Endothelial cell of hepatic sinusoid (primary cell): ENCODE measurements around the gene MORN3.
"Not testable (repeated sequence)": the region's sequence is repeated elsewhere in the genome, so short reads cannot be mapped to it uniquely, and the experiment has no call there.

Experiments
- in situ Hi-C: cut with HindIII; loops from 2 replicates; pipeline ENCODE4 v1.10.0; 2017; ENCODE audit warnings: low sequenced_read_pairs

MORN3 gene

DNA sequence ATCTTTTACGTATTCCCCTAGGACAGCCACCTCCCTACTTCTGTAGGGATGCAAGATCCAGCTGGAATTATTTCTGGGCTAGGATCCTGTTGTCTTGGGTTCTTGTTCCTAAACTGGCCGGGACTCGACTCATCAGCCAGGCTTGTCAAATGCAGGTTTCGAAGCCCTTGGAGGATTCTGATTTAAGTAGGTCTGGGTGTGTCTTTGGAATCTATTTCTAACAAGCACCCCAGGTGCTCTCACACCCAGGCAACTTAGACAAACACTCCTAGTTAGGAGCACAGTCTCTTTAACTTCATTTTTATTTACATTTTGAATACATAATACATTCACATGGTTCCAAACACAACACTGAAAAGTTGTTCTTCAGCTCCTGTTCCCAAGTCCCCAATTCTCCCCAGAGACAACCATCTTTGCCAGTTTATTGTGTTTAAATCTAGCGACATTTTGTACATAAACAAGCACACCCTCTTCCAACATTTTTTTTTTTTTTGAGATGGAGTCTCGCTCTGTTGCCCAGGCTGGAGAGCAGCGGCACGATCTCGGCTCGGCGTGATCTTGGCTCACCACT lies 20.9 kb downstream of the MORN3 start:
- in situ Hi-C loops = no loop called here

DNA sequence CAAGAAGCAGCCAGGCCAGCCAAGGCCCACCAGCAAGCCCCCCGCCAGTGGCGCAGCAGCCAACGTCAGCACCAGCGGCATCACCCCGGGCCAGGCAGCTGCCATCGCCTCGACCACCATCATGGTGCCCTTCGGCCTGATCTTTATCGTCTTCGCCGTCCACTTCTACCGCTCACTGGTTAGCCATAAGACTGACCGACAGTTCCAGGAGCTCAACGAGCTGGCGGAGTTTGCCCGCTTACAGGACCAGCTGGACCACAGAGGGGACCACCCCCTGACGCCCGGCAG lies 28.2 kb downstream of the MORN3 start:
- in situ Hi-C loops = no loop called here

DNA sequence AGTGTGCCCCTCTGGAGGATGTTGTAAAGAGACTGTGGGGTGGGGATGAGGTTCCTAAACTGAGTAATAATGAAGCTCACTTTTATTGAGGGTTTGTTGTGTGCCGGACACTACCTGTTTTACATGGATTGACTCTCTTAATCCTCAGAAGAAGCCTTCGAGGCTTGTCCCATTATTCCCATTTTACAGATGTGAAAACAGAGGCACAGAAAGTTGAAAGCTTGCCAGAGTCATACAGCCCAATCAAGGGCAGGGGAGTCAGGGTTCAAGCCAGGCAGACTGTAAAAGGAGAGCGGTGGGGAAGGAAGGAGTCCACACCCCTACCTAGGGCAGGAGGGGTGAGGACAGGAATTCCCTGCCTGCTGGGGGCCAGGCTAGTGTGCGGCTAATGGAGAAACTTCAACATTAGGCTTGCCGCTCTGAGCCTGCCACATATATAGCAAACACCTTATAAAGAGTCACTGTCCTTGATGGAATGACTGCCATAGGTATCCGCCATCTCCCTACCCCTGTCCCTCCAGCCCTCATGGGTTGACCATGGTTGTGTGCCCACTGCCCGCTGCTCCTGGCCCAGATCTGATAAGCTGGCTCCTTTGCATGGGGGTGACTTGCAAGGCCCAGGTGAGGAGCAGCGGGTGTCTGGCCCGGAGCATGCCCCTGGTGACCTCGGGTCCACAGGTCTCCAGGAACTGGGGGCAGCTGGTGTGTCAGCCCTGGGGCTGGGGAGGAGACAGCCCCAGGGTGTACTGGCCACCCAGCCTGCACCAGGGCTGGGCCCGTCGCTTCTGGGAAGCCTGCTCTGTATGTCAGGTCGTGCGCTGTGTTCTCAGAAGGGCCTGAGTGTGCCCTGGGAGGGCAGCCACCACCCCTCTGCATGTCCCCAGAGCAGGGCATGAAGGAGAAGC lies 30.9 kb downstream of the MORN3 start:
- in situ Hi-C loops = no loop called here

DNA sequence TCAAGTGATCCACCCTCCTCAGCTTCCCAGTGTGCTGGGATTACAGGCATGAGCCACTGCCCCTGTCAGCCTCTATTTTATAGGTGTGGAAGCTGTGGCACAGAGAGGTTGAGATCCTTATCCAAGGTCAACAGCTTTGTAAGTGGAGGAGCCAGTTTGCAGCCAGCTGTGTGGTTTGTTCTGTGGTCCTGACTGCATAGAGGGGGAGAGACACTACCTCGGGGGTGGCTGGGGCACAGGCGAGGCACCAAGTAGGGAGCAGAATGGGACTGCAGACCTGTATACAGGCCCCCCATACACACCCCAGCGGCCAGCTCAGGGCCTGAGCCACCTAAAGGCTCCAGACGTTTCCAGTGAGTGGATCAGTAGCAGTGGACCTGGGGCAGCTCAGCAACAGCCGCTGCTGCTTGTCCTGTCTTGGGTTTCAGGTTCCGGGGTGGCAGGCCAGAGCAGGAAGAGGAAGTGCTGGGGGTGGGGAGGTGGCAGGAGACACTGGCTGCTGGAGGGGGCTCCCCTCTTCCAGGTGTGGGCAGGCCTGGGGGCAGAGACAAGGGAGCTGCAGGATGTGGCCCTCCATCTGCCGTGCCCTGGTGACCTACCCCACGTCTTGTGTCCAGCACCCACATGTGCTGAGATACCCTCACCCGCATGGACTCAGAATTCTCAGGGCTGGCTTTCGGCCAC lies 32.1 kb downstream of the MORN3 start:
- in situ Hi-C loops = no loop called here

DNA sequence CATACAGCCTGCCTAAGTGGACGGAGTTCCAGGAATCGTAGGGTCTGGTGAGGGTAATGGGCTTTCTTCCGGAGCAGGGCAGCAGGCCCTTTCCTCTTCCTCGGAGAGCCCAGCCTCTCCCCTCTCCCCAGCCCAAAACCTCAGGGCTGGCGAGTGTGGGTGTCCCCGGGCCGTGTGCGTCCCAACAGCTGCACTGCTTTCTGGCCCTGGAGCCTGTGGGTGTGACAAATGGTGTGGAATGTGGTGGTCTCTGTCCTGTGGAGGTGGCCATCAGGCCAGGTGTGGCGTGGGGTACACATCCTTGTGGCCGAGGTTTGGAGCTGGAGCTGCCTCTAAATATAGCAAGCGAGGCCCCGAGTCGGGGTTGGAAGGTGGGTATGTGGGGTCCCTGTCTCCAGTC lies 34.6 kb downstream of the MORN3 start:
- in situ Hi-C loops = no loop called here

DNA sequence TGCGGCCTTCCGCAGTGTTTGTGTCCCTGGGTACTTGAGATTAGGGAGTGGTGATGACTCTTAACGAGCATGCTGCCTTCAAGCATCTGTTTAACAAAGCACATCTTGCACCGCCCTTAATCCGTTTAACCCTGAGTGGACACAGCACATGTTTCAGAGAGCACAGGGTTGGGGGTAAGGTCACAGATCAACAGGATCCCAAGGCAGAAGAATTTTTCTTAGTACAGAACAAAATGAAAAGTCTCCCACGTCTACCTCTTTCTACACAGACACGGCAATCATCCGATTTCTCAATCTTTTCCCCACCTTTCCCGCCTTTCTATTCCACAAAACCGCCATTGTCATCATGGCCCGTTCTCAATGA lies 35.6 kb downstream of the MORN3 start:
- in situ Hi-C loops = not testable (repeated sequence)

DNA sequence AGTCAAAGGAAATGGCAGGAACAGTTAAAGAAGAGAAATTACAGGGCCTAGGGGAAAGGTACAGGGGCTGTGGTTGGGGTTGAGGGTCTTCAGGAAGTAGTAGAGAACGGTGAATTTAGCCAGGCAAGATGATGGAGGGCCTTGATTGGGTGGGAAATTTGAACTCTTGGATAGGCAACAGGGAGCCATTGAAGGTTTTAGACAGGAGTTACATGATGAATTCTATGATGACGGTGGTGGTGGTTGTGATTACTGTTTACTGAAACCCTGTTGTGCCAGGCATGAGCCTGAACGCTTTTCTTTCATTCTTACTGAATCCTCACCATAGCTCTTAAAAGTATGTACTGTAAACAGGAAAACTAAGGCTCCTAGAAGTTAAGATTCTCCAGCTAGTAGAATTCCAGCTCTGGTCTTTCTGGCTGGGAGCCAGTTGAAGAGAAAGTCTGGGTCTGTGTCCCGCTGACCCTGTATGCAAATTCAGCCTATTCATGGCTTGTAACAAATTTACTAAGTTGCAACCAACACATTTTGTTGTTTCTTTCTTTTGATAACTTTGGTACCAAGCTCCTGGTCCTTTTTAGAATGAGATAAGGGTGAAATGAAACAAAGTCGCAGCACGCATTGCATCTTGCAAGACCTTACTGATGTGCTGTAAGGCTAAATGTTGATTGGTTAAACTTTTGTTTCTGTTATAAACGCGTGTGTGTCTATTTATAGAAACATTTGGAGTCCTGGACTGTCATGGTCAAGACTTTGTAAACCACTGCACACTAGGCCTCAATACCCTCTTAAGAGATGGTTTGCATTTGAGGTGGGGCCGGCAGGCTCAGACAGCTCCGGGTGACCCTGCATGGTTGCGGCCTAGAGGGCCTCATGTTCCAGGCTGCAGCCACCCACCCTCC lies 37.1 kb downstream of the MORN3 start:
- in situ Hi-C loops = no loop called here

DNA sequence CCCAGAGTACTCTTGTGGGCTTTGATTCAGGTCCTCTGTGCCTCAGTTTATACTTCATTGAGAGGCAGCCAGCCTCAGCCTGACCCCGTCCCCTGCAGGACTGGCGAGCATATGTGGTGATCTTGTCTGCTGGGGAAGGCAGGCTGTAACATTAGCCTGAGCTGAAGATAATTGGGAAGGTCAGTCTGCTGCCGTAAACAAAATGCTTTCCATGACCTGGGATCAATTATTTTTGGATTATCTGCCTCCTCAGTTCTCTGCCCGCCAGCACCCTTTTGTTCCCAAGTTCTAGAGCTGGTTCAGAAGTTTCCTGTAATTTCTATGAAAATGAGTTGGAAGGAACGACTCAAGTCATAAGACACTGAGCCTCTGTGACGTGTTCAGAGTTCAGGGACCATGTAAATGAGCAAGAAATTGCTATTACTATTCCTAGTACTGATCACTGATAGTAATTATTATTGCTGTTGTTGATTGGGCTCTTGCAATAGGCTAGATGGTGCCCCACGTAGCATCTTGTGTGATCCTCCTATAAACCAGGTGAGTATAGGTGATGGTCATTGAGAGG lies 38.6 kb downstream of the MORN3 start:
- in situ Hi-C loops = no loop called here

DNA sequence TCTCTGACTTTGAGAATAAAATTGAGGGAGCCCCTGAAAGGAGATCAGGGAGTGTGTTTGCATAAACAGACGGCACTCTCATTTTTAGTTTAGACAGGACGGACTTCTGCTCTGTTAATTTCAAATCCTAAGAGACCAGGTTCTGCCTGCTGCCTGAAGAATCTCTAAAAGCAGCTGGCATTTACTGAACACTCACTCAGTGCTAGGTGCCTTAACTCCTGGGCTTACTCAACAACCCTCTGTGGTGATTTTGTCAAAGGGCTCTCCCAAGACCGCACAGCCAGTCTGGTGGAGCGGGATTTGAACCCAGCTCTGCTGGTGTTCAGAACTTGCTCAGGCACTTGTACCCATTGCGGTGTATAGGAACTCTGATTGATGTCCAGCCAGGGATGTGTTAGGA lies 40.9 kb downstream of the MORN3 start:
- in situ Hi-C loops = loop anchor here (5.0 kb wide), 2 partner anchors 66 to 106 kb away; no protein-coding TSS in a partner anchor

DNA sequence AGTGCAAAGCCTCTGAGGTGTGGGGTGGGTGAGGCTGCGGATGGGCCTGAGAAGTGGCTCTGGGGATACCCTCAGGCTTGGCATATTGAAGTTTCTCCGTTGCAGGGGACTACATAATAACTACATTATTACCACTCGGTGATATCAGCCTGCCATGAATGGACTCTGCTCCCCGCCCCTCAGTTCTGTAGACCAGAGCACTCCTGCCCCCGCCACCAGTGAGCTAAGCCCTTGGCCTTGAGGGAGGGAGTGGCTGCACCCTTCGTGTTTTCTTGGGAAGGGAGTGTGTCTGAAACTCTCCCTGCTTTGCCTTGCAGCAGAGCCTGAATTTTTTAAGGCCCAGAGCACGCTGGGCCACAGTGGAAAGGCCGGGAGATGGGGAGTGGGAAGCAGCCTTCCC lies 41.4 kb downstream of the MORN3 start:
- in situ Hi-C loops = loop anchor here (5.0 kb wide), 2 partner anchors 66 to 106 kb away; no protein-coding TSS in a partner anchor

DNA sequence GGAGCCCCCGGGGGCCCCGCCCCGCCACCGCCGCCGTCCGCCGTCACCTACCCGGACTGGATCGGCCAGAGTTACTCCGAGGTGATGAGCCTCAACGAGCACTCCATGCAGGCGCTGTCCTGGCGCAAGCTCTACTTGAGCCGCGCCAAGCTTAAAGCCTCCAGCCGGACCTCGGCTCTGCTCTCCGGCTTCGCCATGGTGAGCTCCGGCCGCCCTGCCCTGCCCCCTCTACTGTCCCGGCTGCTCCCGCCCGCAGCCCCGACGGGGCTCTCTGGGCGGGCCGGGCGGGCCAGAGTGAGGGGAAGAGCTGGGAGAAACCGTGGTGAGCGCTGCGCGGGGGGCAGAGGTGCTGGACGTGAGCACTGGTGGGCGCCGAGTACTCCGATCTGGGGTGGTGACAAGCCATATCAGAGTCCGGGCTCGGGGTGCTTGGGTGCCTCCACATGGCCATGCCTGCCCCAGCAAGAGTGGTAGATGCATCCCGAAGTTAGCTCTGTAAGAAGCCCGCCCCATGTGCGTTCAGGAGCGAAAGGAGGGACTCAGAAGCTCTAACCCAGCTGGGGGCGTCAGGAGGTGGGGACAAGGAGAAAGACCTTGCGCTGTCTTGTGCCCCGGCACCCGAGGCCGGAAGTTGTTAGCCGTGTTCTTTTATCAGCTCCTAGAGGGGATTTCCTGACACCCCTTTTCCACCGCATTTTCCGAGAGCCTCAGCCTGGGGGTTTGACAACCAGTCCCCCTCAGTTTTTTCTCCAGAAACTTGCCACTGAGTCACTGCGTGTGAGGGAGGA lies 42.4 kb downstream of the MORN3 start:
- in situ Hi-C loops = loop anchor here (5.0 kb wide), 2 partner anchors 65 to 105 kb away; no protein-coding TSS in a partner anchor

DNA sequence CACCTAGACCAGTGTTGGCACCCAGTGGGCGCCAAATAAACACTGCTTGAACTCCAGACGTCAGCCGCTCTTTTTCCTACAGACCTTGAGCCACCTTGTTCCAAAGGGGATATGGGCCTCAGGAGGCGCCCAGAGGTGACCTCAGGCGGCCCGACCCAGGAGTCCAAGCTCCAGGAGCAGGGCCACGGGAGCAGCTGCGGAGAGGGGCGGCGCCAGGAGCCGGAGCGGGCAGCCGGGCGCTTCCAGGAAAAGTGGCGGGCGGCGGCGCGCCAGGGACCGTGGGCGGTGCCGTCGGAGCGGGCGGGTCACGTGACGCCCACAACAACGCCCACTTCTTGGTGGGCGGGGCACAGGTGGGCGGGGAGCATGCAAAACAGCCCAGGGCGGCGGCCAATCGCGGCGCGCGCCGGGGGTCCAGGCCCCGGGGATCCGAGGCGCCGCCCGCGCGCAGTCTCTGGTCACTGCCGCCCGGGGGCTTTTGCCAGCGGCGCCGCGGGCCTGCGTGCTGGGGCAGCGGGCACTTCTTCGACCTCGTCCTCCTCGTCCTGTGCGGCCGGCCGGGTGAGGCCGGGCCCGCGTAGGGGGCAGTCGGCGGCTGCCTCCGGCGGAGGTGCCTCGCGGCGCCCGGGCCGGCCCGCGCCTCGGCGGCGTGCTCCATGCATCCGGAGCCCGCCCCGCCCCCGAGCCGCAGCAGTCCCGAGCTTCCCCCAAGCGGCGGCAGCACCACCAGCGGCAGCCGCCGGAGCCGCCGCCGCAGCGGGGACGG lies 43.2 kb downstream of the MORN3 start, which contains the start of gene ORAI1:
Gene ORAI1, plus strand, starts transcription at position 444 of the 766 bp plus-strand sequence.
- in situ Hi-C loops = loop anchor here (5.0 kb wide), 2 partner anchors 64 to 104 kb away; no protein-coding TSS in a partner anchor

DNA sequence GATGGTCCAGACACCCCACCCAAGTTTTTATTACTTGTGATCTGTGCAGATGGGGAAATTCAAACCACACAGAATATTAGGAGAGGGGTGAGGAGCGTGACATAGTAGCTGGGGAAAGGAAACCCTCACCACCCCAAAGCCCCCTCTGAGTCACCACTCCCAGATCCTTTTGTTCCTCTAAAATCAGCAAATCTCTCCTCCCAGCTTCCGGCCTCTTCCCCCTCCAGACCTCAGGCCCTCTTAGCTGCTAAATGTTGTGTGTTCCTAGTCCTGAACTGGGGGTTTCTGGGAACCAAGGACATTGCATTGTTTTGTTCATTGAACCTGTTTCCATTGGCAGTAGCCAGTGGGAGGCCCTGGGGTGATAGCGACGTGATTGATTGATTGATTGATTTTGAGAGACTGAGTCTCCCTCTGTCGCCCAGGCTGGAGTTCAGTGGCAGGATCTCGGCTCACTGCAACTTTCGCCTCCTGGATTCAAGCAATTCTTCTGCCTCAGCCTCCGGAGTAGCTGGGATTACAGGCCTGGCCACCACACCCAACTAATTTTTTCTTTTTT lies 49.0 kb downstream of the MORN3 start:
- in situ Hi-C loops = no loop called here

DNA sequence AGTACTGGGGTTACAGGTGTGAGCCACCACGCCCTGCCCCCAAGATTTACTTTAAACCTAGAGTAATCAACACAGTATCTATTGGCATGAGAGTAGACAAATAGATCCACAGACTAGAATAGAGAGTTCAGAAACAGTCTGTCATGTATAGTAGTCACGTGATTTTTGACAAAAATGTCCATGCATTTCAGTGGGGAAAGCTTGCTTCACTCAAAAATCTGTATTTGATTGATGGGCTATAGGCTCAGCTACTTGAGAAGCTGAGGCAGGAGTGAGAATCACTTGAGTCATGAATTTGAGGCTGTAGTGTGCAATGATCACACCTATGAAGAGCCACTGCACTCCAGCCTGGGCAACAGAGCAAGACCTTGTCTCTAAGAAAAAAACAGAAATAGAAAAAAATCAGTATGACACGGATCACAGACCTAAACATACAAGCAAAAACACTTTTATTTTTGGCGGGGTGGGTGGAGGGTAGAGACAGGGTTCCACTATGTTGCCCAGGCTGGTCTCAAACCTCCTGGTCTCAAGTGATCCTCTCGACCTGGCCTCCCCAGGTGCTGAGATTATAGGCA lies 50.7 kb downstream of the MORN3 start:
- in situ Hi-C loops = no loop called here

DNA sequence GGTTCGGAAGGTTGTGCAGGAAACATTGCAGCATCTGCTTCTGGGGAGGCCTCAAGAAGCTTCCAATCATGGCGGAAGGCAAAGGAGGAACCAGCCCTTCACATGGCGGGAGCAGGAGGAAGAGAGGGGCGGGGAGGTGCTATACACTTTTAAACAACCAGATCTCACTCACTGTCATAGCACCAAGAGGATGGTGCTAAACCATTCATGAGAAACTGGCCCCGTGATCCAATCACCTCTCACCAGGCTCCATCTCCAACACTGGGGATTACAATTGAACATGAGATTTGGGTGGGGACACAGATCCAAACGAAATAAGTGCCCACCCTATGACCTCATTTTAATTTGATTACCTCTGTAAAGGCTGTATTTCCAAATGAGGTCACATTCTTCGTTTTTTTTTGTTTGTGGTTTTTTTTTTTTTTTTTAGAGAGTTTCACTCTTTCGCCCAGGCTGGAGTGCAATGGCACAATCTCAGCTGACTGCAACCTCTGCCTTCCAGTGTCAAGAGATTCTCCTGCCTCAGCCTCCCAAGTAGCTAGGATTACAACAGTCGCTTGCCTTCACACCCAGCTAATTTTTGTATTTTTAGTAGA lies 54.5 kb downstream of the MORN3 start:
- in situ Hi-C loops = no loop called here

DNA sequence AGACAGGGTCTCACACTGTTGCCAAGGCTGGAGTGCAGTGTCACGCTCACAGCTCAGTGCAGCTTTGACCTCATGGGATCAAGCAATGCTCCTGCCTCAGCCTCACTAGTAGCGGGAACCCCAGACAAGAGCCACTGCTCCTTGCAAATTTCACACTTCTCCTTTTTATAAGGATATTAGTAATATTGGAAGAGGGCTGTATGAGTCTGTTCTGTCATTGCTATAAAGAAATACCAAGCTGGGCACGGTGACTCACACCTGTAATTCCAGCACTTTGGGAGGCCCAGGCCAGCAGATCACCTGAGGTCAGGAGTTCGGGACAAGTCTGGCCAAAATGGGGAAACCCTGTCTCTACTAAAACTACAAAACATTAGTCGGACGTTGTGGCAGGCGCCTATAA lies 56.0 kb downstream of the MORN3 start:
- in situ Hi-C loops = no loop called here

DNA sequence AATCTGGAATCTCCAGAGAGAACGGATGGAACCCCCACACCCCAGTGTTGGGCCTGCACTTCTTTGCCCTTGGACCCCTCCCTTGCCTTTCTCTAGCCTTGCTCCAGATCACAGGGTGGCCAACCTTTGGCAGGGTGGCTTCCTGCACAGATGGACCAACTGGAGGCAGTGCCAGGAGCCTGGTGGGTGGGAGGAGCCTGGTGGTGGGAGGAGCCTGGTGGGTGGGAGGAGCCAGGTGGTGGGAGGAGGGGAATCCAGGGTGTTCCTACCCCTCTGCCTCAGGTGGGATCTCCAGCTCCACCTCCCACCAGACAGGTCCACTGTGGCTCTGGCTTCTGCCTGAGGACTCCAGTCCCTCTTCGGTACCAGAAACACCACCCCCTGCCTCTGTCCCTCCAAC lies 58.1 kb downstream of the MORN3 start:
- in situ Hi-C loops = no loop called here
